Endothelial cell of umbilical vein (primary cell): Measurements from ENCODE around the gene NEXMIF.

Source experiments
- CTCF ChIP-seq, 2 donors: IDR thresholded peaks; 1 replicate in 1 of 2; 2 replicates in 1 of 2; pipeline ENCODE4 v1.5.1; 2011; ENCODE audit warnings: low read length in 2 of 2, mild to moderate bottlenecking in 2 of 2, moderate library complexity in 2 of 2, control low read depth in 1 of 2, inconsistent platforms in 1 of 2, low read depth in 1 of 2; ENCODE audit not compliant: insufficient read depth in 1 of 2; ENCODE audit errors: extremely low read depth in 1 of 2
- FOS ChIP-seq: IDR thresholded peaks from 2 replicates; pipeline ENCODE4 v1.6.1; 2011; ENCODE audit warnings: mild to moderate bottlenecking, low read length, moderate library complexity, borderline replicate concordance; ENCODE audit not compliant: insufficient read depth
- JUN ChIP-seq: IDR thresholded peaks from 2 replicates; pipeline ENCODE4 v1.6.1; 2011; ENCODE audit warnings: borderline replicate concordance, low read depth; ENCODE audit not compliant: insufficient read length, insufficient read depth
- MAX ChIP-seq: IDR thresholded peaks from 2 replicates; pipeline ENCODE4 v1.6.1; 2011; ENCODE audit not compliant: insufficient read depth, insufficient read length
- MYC ChIP-seq: IDR thresholded peaks from one replicate; pipeline ENCODE4 v1.6.1; 2011; ENCODE audit warnings: mild to moderate bottlenecking, low read depth, low read length
- POLR2A ChIP-seq: IDR thresholded peaks from 2 replicates; pipeline ENCODE4 v1.6.1; 2012; ENCODE audit warnings: low read depth, mild to moderate bottlenecking, control low read depth, low read length
- POLR2AphosphoS5 ChIP-seq: IDR thresholded peaks from 2 replicates; pipeline ENCODE4 v1.6.1; 2012; ENCODE audit warnings: low read depth, mild to moderate bottlenecking, control low read depth, low read length, moderate library complexity; ENCODE audit not compliant: insufficient read depth

- TF ChIP-seq JUN (no peak), CTCF (IDR thresholded peaks at IDR 0.05; ENCODE audit: extremely low read depth in 1 of 2, insufficient read depth in 1 of 2, low read depth in 1 of 2, low read length in 2 of 2) (no peak), POLR2A (no peak), POLR2AphosphoS5 (no peak), MYC (no peak), FOS (no peak), MAX (no peak)
These were observed 220.0 kb downstream of the NEXMIF start for GRCh38 chrX:74705269-74705668.
